GM12874 (cell line): ENCODE data around the gene BRIX1.

Source experiments
- TF ChIP-seq, protein P1 (sequence below): IDR thresholded peaks from 2 replicates; pipeline ENCODE4 v1.5.1; 2011; ENCODE audit warnings: low read depth, mild to moderate bottlenecking, control low read depth, low read length, moderate library complexity; ENCODE audit not compliant: insufficient read depth

The BRIX1 gene

DNA sequence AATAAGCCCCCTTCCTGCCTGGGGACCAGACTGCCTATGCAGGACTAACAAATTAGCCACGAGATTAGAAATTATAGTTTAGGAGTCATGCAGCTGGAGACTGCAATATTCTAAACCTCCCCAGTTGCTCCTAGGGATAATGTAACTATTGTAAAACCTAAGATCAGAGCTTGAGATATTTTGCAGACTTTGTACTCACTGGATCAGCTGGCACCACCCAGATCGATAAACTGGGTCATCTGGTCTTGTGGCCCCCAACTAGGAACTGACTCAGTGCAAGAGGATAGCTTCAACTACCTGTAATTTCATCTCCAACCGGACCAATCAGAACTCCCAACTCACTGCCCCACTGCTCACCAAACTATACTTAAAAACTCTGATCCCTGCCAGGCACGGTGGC, 52.0 kb downstream of the BRIX1 start:
- TF ChIP-seq, protein P1, sequence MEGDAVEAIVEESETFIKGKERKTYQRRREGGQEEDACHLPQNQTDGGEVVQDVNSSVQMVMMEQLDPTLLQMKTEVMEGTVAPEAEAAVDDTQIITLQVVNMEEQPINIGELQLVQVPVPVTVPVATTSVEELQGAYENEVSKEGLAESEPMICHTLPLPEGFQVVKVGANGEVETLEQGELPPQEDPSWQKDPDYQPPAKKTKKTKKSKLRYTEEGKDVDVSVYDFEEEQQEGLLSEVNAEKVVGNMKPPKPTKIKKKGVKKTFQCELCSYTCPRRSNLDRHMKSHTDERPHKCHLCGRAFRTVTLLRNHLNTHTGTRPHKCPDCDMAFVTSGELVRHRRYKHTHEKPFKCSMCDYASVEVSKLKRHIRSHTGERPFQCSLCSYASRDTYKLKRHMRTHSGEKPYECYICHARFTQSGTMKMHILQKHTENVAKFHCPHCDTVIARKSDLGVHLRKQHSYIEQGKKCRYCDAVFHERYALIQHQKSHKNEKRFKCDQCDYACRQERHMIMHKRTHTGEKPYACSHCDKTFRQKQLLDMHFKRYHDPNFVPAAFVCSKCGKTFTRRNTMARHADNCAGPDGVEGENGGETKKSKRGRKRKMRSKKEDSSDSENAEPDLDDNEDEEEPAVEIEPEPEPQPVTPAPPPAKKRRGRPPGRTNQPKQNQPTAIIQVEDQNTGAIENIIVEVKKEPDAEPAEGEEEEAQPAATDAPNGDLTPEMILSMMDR, result no peak

- TF ChIP-seq, protein P1, result no peak
Measured at GRCh38 chr5:34968258-34968657, 52.7 kb downstream of the BRIX1 start.

GRCh38 chr5:34970552-34970951, 55.0 kb downstream of the BRIX1 start:
- TF ChIP-seq, protein P1, result no peak
